ENCODE data around the gene LTA4H. TPM values are rescaled to one million over a fixed set of nuclear protein-coding genes. Genes with fewer than 3 reads are reported as not detected.

Gene LTA4H
- total RNA-seq, 1 donor from 2014 or later: 266 TPM

GRCh38 chr12:96000858-96001257 is 34.5 kb downstream of the LTA4H start:
- no peaks in the 10 kb centered on the region for H3K27me3 ChIP-seq
- peaks cover 16% of the 10 kb centered on the region for H3K36me3 Mint-ChIP-seq
- DNase-seq (ENCODE audit: low spot score): no peak
- H3K4me3 ChIP-seq: no peak overlapping the region
- peaks cover 2% of the 10 kb centered on the region for H3K4me1 Mint-ChIP-seq
- peaks cover 4% of the 10 kb centered on the region for H3K4me1 ChIP-seq
- peaks cover 3% of the 10 kb centered on the region for H3K27me3 Mint-ChIP-seq (ENCODE audit: insufficient read depth, low read depth)
- H4K20me1 ChIP-seq (ENCODE audit: low read depth): no peaks in the 10 kb centered on the region
- H3K9me3 ChIP-seq (ENCODE audit: low read depth): no peaks in the 10 kb centered on the region
- H3K27ac ChIP-seq: no peak overlapping the region
- no peak for TF ChIP-seq EZH2phosphoT487 (IDR thresholded peaks at IDR 0.05)
- no peak for TF ChIP-seq CTCF (IDR thresholded peaks at IDR 0.05)
- no peak for TF ChIP-seq EZH2 (IDR thresholded peaks at IDR 0.05)
- H3F3A ChIP-seq (ENCODE audit: low read depth): peaks cover 17% of the 10 kb centered on the region
- no peaks in the 10 kb centered on the region for H3K9me3 Mint-ChIP-seq
- no peak overlapping the region for H3K27ac Mint-ChIP-seq
- no peak overlapping the region for H3K4me3 Mint-ChIP-seq
- H3K4me2 ChIP-seq: no peak overlapping the region
- peaks cover 12% of the 10 kb centered on the region for H3K36me3 ChIP-seq
- no peaks in the 10 kb centered on the region for H3K79me2 ChIP-seq (ENCODE audit: low read depth)
- no peak overlapping the region for H2AFZ ChIP-seq (replicated peaks)
- H3K9ac ChIP-seq: no peak overlapping the region

- H2AFZ ChIP-seq (replicated peaks): no peak overlapping the region
- Mint-ChIP-seq H3K9me3 (no peaks in the 10 kb centered on the region), H3K4me3 (no peak overlapping the region), H3K27ac (no peak overlapping the region), H3K27me3 (ENCODE audit: insufficient read depth, low read depth) (peaks cover 3% of the 10 kb centered on the region), H3K4me1 (peaks cover 2% of the 10 kb centered on the region), H3K36me3 (peaks cover 5% of the 10 kb centered on the region)
- peaks cover 12% of the 10 kb centered on the region for H3K36me3 ChIP-seq
- peaks cover 4% of the 10 kb centered on the region for H3K4me1 ChIP-seq
- no peaks in the 10 kb centered on the region for H3K9me3 ChIP-seq (ENCODE audit: low read depth)
- no peaks in the 10 kb centered on the region for H4K20me1 ChIP-seq (ENCODE audit: low read depth)
- H3K9ac ChIP-seq: no peak overlapping the region
- no peaks in the 10 kb centered on the region for H3K27me3 ChIP-seq
- no peak overlapping the region for H3K4me2 ChIP-seq
- TF ChIP-seq CTCF (IDR thresholded peaks at IDR 0.05): no peak
- TF ChIP-seq EZH2phosphoT487 (IDR thresholded peaks at IDR 0.05): no peak
- TF ChIP-seq EZH2 (IDR thresholded peaks at IDR 0.05): no peak
- no peak overlapping the region for H3K27ac ChIP-seq
- DNase-seq (ENCODE audit: low spot score): no peak
- peaks cover 17% of the 10 kb centered on the region for H3F3A ChIP-seq (ENCODE audit: low read depth)
- H3K4me3 ChIP-seq: no peak overlapping the region
- no peaks in the 10 kb centered on the region for H3K79me2 ChIP-seq (ENCODE audit: low read depth)
Measured at GRCh38 chr12:95999484-95999883, 35.9 kb downstream of the LTA4H start.

- Mint-ChIP-seq H3K9me3 (no peaks in the 10 kb centered on the region), H3K36me3 (peaks cover 5% of the 10 kb centered on the region), H3K27ac (no peak overlapping the region), H3K27me3 (ENCODE audit: insufficient read depth, low read depth) (peaks cover 3% of the 10 kb centered on the region), H3K4me3 (no peak overlapping the region), H3K4me1 (peaks cover 2% of the 10 kb centered on the region)
- Histone ChIP-seq H3K79me2 (ENCODE audit: low read depth) (no peaks in the 10 kb centered on the region), H3K9me3 (ENCODE audit: low read depth) (no peaks in the 10 kb centered on the region), H2AFZ (replicated peaks) (no peak overlapping the region), H3K4me1 (peaks cover 4% of the 10 kb centered on the region), H3K4me3 (no peak overlapping the region), H3K4me2 (no peak overlapping the region), H3K9ac (no peak overlapping the region), H4K20me1 (ENCODE audit: low read depth) (no peaks in the 10 kb centered on the region), H3K27ac (no peak overlapping the region), H3F3A (ENCODE audit: low read depth) (peaks cover 17% of the 10 kb centered on the region), H3K36me3 (peaks cover 12% of the 10 kb centered on the region), H3K27me3 (no peaks in the 10 kb centered on the region)
- peak; percentile 86 for TF ChIP-seq CTCF (IDR thresholded peaks at IDR 0.05)
- TF ChIP-seq EZH2phosphoT487 (IDR thresholded peaks at IDR 0.05): no peak
- DNase-seq (ENCODE audit: low spot score): peak; percentile 77
Measured at GRCh38 chr12:95998611-95999286, 36.6 kb downstream of the LTA4H start.
